Neural cell (in vitro differentiated cells): ENCODE data around the gene RPL31. TPM values are rescaled to one million over a fixed set of nuclear protein-coding genes. Genes with fewer than 3 reads are reported as not detected.

ENCODE experiments used
- H2AFZ ChIP-seq: fragments of 200-600, 300-800 bp; sonication (generic), shearing (Covaris generic); 2 replicates; pipeline ENCODE4 v1.6.0; 2014; ENCODE audit warnings: low read depth, mild to moderate bottlenecking, antibody characterized with exemption, low read length, moderate library complexity
- H3F3A ChIP-seq: fragments of 200-600 bp; shearing (Covaris generic); 2 replicates; pipeline ENCODE4 v1.6.1; 2016; ENCODE audit warnings: mild to moderate bottlenecking, moderate library complexity, mixed read lengths, antibody characterized with exemption, low read length; ENCODE audit not compliant: insufficient read depth, poor library complexity, severe bottlenecking
- H3K27ac ChIP-seq: fragments of 200-600, 300-800 bp; sonication (generic), shearing (Covaris generic); 2 replicates; pipeline ENCODE4 v1.5.1; 2014; ENCODE audit warnings: mild to moderate bottlenecking, low read length, moderate library complexity
- H3K27me3 ChIP-seq: fragments of 300-800, 200-600 bp; sonication (generic), shearing (Covaris generic); 2 replicates; pipeline ENCODE4 v1.6.0; 2014; ENCODE audit warnings: mild to moderate bottlenecking, low read depth, low read length, moderate library complexity; ENCODE audit not compliant: insufficient read depth
- H3K36me3 ChIP-seq: fragments of 300-800, 200-600 bp; sonication (generic), shearing (Covaris generic); 2 replicates; pipeline ENCODE4 v1.5.1; 2014; ENCODE audit warnings: mild to moderate bottlenecking, antibody characterized with exemption, low read length, moderate library complexity; ENCODE audit not compliant: insufficient read depth
- H3K4me2 ChIP-seq: fragments of 300-800, 200-600 bp; sonication (generic), shearing (Covaris generic); 2 replicates; pipeline ENCODE4 v1.6.0; 2014; ENCODE audit warnings: mild to moderate bottlenecking, low read length
- H3K4me3 ChIP-seq: fragments of 300-800, 200-600 bp; sonication (generic), shearing (Covaris generic); 2 replicates; pipeline ENCODE4 v1.5.1; 2014; ENCODE audit warnings: mild to moderate bottlenecking, low read length, moderate library complexity
- H3K79me2 ChIP-seq: fragments of 200-600 bp; shearing (Covaris generic); replicated peaks from 2 replicates; pipeline ENCODE4 v1.6.0; 2014; ENCODE audit warnings: mild to moderate bottlenecking, low read length, moderate library complexity; ENCODE audit not compliant: insufficient read depth
- H3K9ac ChIP-seq: fragments of 300-800, 200-600 bp; sonication (generic), shearing (Covaris generic); 2 replicates; pipeline ENCODE4 v1.6.1; 2016; ENCODE audit warnings: mild to moderate bottlenecking, low read length, mixed read lengths
- H3K9me2 ChIP-seq: fragments of 200-600 bp; shearing (Covaris generic); 2 replicates; pipeline ENCODE4 v1.6.1; 2016; ENCODE audit warnings: mild to moderate bottlenecking, low read length, mixed read lengths; ENCODE audit not compliant: insufficient read depth
- H3K9me3 ChIP-seq: fragments of 200-600, 300-800 bp; sonication (generic), shearing (Covaris generic); 2 replicates; pipeline ENCODE4 v1.6.1; 2016; ENCODE audit warnings: mild to moderate bottlenecking, mixed run types, low read length, moderate library complexity, mixed read lengths
- H4K20me1 ChIP-seq: fragments of 200-600 bp; shearing (Covaris generic); 2 replicates; pipeline ENCODE4 v1.6.1; 2016; ENCODE audit warnings: mild to moderate bottlenecking, mixed run types; ENCODE audit not compliant: insufficient read depth
- CTCF ChIP-seq: fragments of 450-650 bp; IDR thresholded peaks from 2 replicates; pipeline ENCODE4 v1.5.1; 2014; ENCODE audit warnings: antibody characterized with exemption, mild to moderate bottlenecking, moderate library complexity; ENCODE audit not compliant: poor library complexity, severe bottlenecking
- EP300 ChIP-seq: fragments of 450-650 bp; conservative IDR thresholded peaks from 2 replicates; pipeline ENCODE4 v1.6.1; 2014; ENCODE audit warnings: antibody characterized with exemption, mild to moderate bottlenecking, moderate library complexity; ENCODE audit not compliant: poor library complexity, severe bottlenecking
- EZH2 ChIP-seq: fragments of 200-600, 300-800 bp; shearing (Covaris generic), sonication (generic); IDR thresholded peaks from 2 replicates; pipeline ENCODE4 v1.6.1; 2014; ENCODE audit warnings: antibody characterized with exemption, low read length, borderline replicate concordance, mild to moderate bottlenecking; ENCODE audit not compliant: insufficient read depth, poor library complexity, severe bottlenecking
- MXI1 ChIP-seq: fragments of 450-650 bp; conservative IDR thresholded peaks from 2 replicates; pipeline ENCODE4 v1.6.1; 2014; ENCODE audit warnings: antibody characterized with exemption, mild to moderate bottlenecking; ENCODE audit not compliant: poor library complexity, severe bottlenecking
- POLR2AphosphoS5 ChIP-seq: IDR thresholded peaks from 2 replicates; pipeline ENCODE4 v1.6.1; 2012
- RAD21 ChIP-seq: fragments of 450-650 bp; conservative IDR thresholded peaks from 2 replicates; pipeline ENCODE4 v1.6.1; 2014; ENCODE audit warnings: antibody characterized with exemption, mild to moderate bottlenecking, moderate library complexity
- REST ChIP-seq: IDR thresholded peaks from 2 replicates; pipeline ENCODE4 v1.6.1; 2012; ENCODE audit warnings: borderline replicate concordance
- SMC3 ChIP-seq: fragments of 450-650 bp; conservative IDR thresholded peaks from 2 replicates; pipeline ENCODE4 v1.6.1; 2014; ENCODE audit warnings: antibody characterized with exemption, mild to moderate bottlenecking, moderate library complexity; ENCODE audit not compliant: poor library complexity
- TAF1 ChIP-seq: IDR thresholded peaks from 2 replicates; pipeline ENCODE4 v1.6.1; 2012; ENCODE audit warnings: low read depth
- polyA plus RNA-seq: library from polyadenylated mRNA; depleted of rRNA; stranded (reverse); fragments of >200 nt; gene quantifications from 2 replicates; pipeline ENCODE4 v1.2.3, GENCODE V29; 2014

The RPL31 gene
- polyA plus RNA-seq, 1 donor from 2014 or later, result 1,555 TPM

GRCh38 chr2:101026923-101027469 lies 24.9 kb downstream of the RPL31 start:
- H3K27me3 ChIP-seq, result no peaks in the 10 kb centered on the region
- H4K20me1 ChIP-seq, result no peaks in the 10 kb centered on the region
- TF ChIP-seq SMC3 (no peak), RAD21 (no peak), REST (no peak), POLR2AphosphoS5 (no peak), MXI1 (no peak), TAF1 (no peak), CTCF (no peak), EZH2 (no peak), EP300 (no peak)
- H3K4me3 ChIP-seq, result no peak overlapping the region
- no peak overlapping the region for H3K4me2 ChIP-seq
- H3K27ac ChIP-seq, result no peak overlapping the region
- no peaks in the 10 kb centered on the region for H3K9me3 ChIP-seq
- H3F3A ChIP-seq, result no peaks in the 10 kb centered on the region
- no peak overlapping the region for H2AFZ ChIP-seq
- no peaks in the 10 kb centered on the region for H3K9me2 ChIP-seq
- no peak overlapping the region for H3K9ac ChIP-seq
- no peaks in the 10 kb centered on the region for H3K79me2 ChIP-seq
- H3K36me3 ChIP-seq, result no peaks in the 10 kb centered on the region

- H3K4me3 ChIP-seq, result no peak overlapping the region
- H3K79me2 ChIP-seq, result no peaks in the 10 kb centered on the region
- no peaks in the 10 kb centered on the region for H3K36me3 ChIP-seq
- H4K20me1 ChIP-seq, result no peaks in the 10 kb centered on the region
- H3K9me3 ChIP-seq, result no peaks in the 10 kb centered on the region
- no peak overlapping the region for H2AFZ ChIP-seq
- H3K27me3 ChIP-seq, result no peaks in the 10 kb centered on the region
- no peaks in the 10 kb centered on the region for H3F3A ChIP-seq
- TF ChIP-seq EP300 (no peak), MXI1 (no peak), RAD21 (no peak), TAF1 (no peak), EZH2 (no peak), REST (no peak), CTCF (no peak), POLR2AphosphoS5 (no peak), SMC3 (no peak)
- H3K9me2 ChIP-seq, result no peaks in the 10 kb centered on the region
- no peak overlapping the region for H3K4me2 ChIP-seq
- no peak overlapping the region for H3K9ac ChIP-seq
- no peak overlapping the region for H3K27ac ChIP-seq
These were observed 25.8 kb downstream of the RPL31 start for GRCh38 chr2:101027852-101028251.
